Muscle of leg (tissue), 11 donors: ENCODE data around the gene MOB3B. TPM values are rescaled to one million over a fixed set of nuclear protein-coding genes. Genes with fewer than 3 reads are reported as not detected.

Source experiments
- DNase-seq: peaks from one replicate; pipeline ENCODE4 v3.0.0; 2013
- H3K27ac ChIP-seq: one replicate; pipeline ENCODE4 v1.5.1; 2013; ENCODE audit warnings: mild to moderate bottlenecking, low read length, control low read depth
- H3K27me3 ChIP-seq: one replicate; pipeline ENCODE4 v1.6.1; 2013; ENCODE audit warnings: low read length; ENCODE audit not compliant: control insufficient read depth, insufficient read depth
- H3K36me3 ChIP-seq: one replicate; pipeline ENCODE4 v1.6.1; 2013; ENCODE audit warnings: low read length; ENCODE audit not compliant: control insufficient read depth, insufficient read depth
- H3K4me1 ChIP-seq: one replicate; pipeline ENCODE4 v1.6.1; 2013; ENCODE audit warnings: low read length; ENCODE audit not compliant: control insufficient read depth, insufficient read depth
- H3K4me3 ChIP-seq: one replicate; pipeline ENCODE4 v1.5.1; 2013; ENCODE audit warnings: low read length, control low read depth
- H3K9me3 ChIP-seq: replicated peaks from 2 replicates; pipeline ENCODE4 v1.6.1; 2013; ENCODE audit warnings: low read depth, low read length; ENCODE audit not compliant: control insufficient read depth
- WGBS: methylation state at CpG from one replicate; pipeline ENCODE4 v1.1.5; 2013; ENCODE audit warnings: missing lambda C conversion rate; ENCODE audit not compliant: insufficient coverage; 5-methylcytosine and 5-hydroxymethylcytosine counted together
- polyA plus RNA-seq, 8 donors: library from polyadenylated mRNA; unstranded; fragments of 120-200 nt; gene quantifications; one replicate each; pipeline versions ENCODE4 v1.2.1 to v1.2.3, GENCODE V29; 2013; ENCODE audit warnings: inconsistent platforms in 1 of 8, low replicate concordance in 1 of 8; ENCODE audit not compliant: insufficient read length in 8 of 8, insufficient read depth in 1 of 8
- total RNA-seq: library from RNA; stranded (reverse); fragments of 120-200 nt; gene quantifications from one replicate; pipeline ENCODE4 v1.2.4, GENCODE V29; 2013

The MOB3B gene
- total and polyA plus RNA-seq, 9 donors: 1.4 to 4.3 (median 2.6) TPM

DNA sequence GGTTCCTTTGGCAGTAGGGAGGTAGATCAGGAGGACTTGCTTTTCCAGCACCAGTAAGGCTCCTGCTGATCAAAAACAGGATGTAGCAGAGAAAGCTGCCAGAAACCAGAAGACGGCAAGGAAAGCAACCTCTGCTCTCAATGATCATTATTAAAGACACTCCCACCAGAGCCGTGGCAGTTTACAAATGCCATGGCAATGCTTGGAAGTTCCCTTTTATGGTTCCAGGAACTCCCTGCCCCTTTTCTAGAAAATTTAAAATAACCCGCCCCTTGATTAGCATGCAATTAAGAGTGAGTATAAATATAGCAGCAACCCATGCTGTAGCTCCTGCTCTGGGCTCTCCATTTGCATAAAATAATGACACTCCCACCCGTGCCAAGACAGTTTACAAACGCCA lies 248.8 kb downstream of the MOB3B start:
- DNase-seq: peak; percentile 22
- WGBS: 14% methylated on average over 2 of the region's 5 CpGs

GRCh38 chr9:27280249-27280648 lies 249.4 kb downstream of the MOB3B start:
- no peaks in the 10 kb centered on the region for H3K9me3 ChIP-seq
- H3K4me1 ChIP-seq: peaks cover 6% of the 10 kb centered on the region
- H3K27ac ChIP-seq: no peak overlapping the region
- H3K36me3 ChIP-seq: no peaks in the 10 kb centered on the region
- DNase-seq: no peak
- H3K27me3 ChIP-seq: no peaks in the 10 kb centered on the region
- no peak overlapping the region for H3K4me3 ChIP-seq
- WGBS: 95% methylated on average over 11 of the region's 16 CpGs

More for the DNA sequence above, 248.8 kb downstream of the MOB3B start:
- H3K36me3 ChIP-seq: no peaks in the 10 kb centered on the region
- H3K27ac ChIP-seq: no peak overlapping the region
- H3K27me3 ChIP-seq: no peaks in the 10 kb centered on the region
- peaks cover 6% of the 10 kb centered on the region for H3K4me1 ChIP-seq
- no peaks in the 10 kb centered on the region for H3K9me3 ChIP-seq
- no peak overlapping the region for H3K4me3 ChIP-seq

DNA sequence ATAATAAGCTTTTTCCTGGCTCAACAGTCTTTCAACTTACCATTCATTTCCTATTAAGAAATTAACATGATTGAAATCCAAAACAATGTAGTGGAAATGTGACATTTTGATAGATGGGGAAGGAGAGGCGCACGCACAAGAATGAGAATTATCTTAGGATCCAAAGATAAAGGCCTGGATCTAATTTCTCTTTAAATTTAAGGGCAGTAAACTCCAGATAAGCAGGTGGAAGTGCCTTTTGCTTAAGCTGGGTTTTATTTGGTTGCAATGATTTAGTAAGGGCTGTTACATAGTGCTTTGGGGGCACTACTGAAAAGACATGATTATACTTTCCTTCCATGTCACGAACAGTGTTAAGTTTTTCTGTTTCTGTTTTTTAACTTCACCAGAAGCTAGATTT lies 250.0 kb downstream of the MOB3B start:
- DNase-seq: no peak
- Histone ChIP-seq H3K4me1 (peaks cover 6% of the 10 kb centered on the region), H3K36me3 (no peaks in the 10 kb centered on the region), H3K27ac (no peak overlapping the region), H3K27me3 (no peaks in the 10 kb centered on the region), H3K4me3 (no peak overlapping the region), H3K9me3 (no peaks in the 10 kb centered on the region)
- no CpG with 5 or more reads among the region's 3 CpGs for WGBS

DNA sequence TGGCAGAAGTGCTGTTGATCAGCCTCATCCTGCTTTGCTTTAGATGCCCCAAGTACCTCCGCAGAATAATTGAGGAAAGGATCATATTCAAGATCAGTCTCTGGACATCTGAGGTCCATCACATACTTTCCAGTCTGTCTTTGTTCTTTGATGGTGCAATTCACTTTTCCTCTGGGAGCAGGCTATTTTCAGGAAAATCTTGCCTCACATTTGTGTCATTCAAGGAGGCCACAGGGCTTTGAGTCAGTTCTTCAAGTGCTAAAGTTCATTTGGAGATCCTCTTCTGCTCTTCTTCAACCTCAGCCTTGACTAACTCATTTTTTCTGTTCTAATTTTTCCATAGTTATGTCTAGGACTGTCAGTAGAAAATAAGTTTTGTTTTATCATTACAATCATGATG lies 251.2 kb downstream of the MOB3B start:
- no peaks in the 10 kb centered on the region for H3K27me3 ChIP-seq
- H3K36me3 ChIP-seq: no peaks in the 10 kb centered on the region
- H3K9me3 ChIP-seq: no peaks in the 10 kb centered on the region
- H3K4me3 ChIP-seq: no peak overlapping the region
- H3K4me1 ChIP-seq: peaks cover 6% of the 10 kb centered on the region
- no peak overlapping the region for H3K27ac ChIP-seq
- DNase-seq: no peak
- WGBS: 80% methylated on average over 1 of the region's 1 CpG

DNA sequence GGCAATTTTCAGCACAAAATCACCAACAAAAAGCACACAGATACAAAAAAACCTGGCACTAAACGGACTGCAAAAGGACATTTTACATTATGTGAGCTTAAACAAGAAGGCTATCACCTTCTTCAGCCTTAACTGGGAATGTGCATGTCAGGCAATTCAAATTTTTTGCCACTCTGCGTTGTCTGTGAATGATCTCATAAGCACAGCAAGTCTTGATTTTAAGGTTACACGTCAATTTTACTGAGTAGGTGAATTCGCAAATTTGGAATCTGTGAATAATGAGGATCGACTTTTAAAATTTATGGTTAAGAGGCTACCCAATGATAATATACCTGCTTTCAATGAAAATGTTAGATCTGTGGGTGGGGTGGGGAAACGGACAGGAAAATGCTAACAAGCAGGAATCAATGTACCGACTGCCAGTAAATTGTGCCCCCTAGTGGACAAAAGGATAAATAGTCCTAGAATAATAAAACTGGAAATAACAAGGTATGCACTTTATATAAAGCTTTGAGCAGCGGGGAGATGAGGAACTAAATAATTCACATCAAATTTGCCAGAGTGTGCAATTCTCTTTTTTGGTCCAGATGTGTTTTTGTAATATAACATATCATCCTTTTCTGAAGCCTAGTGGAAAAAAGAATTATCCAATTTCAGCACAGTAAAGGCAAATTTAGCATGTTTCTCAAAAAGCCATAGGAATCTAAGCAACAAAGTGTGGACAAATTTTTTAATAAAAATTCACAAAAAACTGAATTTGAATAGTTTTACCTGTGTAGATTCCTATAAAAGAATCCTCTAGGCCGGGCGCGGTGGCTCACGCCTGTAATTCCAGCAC lies 253.2 kb downstream of the MOB3B start:
- H3K27me3 ChIP-seq: no peaks in the 10 kb centered on the region
- no peak overlapping the region for H3K27ac ChIP-seq
- H3K4me3 ChIP-seq: no peak overlapping the region
- H3K36me3 ChIP-seq: no peaks in the 10 kb centered on the region
- WGBS: 20% methylated on average over 1 of the region's 12 CpGs
- H3K9me3 ChIP-seq: no peaks in the 10 kb centered on the region
- peak; percentile 82 for DNase-seq
- peaks cover 6% of the 10 kb centered on the region for H3K4me1 ChIP-seq

Other genes starting within 250 kb of the MOB3B start
- gene EQTN, start 232.7 kb downstream of the MOB3B start, total RNA-seq: 0.13 TPM
- gene EQTN, start 232.7 kb downstream of the MOB3B start, polyA plus RNA-seq: under 1 TPM in 2 of 8 donors, not detected in 6; 0.15 to 0.30 TPM
- gene IFNK, start 5.5 kb downstream of the MOB3B start, total RNA-seq: not detected
- under 1 TPM in 2 of 8 donors, not detected in 6; 0.16 to 0.22 TPM for gene IFNK, start 5.5 kb downstream of the MOB3B start, polyA plus RNA-seq
- 15.2 TPM for gene C9orf72, start 43.7 kb upstream of the MOB3B start, total RNA-seq
- gene C9orf72, start 43.7 kb upstream of the MOB3B start, polyA plus RNA-seq: 10 to 100 TPM; 10.8 to 16.8 (median 13.2) TPM